NK-92 treated with Interleukin-12 subunit alpha and Interleukin-12 subunit beta, amount 100 ng/mL, for 24 hours (cell line): ENCODE results near the gene MRGPRE.
"Not testable (repeated sequence)": the region's sequence is repeated elsewhere in the genome, so short reads cannot be mapped to it uniquely, and the experiment has no call there.

Experiments
- DNase-seq: peaks from one replicate; lab custom pipeline; 2025; lab: John Stamatoyannopoulos, UW

Gene MRGPRE, protein sequence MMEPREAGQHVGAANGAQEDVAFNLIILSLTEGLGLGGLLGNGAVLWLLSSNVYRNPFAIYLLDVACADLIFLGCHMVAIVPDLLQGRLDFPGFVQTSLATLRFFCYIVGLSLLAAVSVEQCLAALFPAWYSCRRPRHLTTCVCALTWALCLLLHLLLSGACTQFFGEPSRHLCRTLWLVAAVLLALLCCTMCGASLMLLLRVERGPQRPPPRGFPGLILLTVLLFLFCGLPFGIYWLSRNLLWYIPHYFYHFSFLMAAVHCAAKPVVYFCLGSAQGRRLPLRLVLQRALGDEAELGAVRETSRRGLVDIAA

DNA sequence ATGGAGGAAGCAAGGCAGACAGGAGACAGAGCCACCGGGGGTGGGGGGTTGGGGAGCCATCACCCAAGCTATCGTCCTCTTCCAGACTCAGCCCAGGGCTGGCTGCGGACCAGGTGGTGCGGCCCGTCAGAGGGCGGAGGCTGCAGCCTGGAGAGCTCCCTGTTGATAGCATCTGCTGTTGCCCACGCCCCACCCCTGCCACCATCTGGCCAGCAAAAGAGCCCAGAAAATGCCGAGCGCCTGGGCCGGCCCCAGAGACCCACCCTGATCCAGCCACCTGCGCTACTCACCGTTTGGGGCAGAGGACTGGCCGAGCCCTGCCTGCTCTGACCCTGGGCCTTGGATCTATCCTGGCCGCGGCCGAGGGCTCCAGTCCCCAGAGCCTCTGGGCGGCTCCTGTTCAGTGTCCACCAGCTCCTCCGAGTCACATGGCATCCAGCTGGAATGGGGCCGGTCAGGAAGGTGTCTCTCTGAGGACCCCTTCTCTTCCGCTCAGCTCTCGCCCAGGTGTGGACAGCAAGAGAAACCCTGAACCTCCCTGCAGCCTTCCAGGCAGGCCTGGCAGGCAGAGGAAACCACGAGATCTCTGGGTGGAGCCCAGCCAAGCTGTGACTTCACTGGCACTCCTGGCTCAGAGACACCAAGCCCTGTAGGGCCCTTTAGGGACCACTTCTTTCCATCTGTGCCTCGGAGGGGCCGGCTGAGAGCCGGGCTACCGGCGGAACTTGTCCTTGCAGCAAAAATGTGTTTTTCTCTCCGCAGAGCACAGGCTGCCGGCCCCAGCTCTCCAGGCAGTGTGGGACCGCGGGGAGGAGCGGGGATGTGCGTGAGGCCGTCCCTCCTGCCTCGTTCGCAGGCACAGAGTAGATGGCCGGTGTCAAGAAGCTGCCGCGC is at the start of gene MRGPRE:
Gene MRGPRE, minus strand, starts transcription at position 567 of the 894 bp plus-strand sequence. CDS start 3,618 bp downstream, outside the sequence.
- DNase-seq, result no peak

DNA sequence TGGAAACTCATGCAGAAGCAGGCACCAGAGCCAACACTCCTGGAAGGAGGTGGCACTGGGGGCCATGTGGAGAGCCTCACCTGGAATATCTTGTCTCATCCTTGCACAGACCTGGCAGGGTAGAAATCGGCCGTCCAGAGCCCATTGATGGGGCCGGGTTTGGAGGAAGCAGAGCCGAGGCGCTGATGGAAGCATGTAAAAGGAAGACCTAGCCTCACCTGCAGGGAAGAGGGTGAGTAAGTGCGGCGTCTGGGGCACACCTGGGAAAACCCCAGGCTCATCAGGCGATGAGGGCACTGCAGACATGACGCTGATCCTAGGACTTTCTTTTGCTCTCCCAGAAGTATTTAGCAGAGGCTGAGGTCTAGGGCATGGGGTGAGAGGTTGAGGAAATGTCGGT is 48.9 kb upstream of the MRGPRE start:
- not testable (repeated sequence) for DNase-seq

GRCh38 chr11:3280662-3281061 is 48.4 kb upstream of the MRGPRE start:
- DNase-seq, result not testable (repeated sequence)

DNA sequence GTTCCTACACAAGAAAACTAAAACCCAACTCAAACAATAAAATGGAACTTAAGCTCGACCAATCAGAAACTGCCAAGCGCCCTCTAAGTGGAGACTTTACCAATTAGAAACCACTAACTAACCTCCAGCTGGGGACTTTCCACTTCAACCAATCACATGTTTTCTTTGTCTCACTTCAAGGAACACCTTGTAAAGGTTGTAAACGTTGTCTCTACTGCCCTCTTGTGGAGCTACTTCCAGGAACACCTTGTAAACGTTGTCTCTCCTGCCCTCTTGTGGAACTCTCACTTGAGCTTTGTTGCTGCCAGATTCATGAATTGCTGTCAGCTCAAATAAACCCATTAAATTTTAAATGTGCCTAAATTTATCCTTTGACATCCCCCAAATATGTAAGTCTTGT is 46.7 kb upstream of the MRGPRE start:
- not testable (repeated sequence) for DNase-seq

- DNase-seq, result not testable (repeated sequence)
Observed at GRCh38 chr11:3273629-3274028, 41.4 kb upstream of the MRGPRE start.

- DNase-seq, result not testable (repeated sequence)
Observed at GRCh38 chr11:3262548-3262947, 30.3 kb upstream of the MRGPRE start.

DNA sequence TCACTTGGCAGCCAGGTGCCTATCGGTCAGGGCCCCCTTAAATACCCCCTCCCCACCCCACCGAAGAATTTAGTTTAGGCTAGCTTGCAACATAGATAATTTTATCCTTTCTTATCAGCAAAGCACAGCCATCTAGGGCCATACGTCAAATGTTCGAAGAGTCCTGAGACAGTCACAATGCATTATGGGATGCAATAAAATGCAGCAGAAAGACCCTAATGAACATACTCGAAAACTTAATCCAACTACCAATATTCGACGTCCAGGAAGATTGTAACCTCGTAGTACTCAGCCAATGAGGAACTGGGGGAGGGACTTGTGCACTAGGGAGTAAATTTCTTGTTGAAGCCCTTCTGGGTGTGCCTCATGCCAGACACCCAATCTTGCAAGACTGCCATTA is 29.6 kb upstream of the MRGPRE start:
- DNase-seq, result not testable (repeated sequence)

- not testable (repeated sequence) for DNase-seq
Observed at GRCh38 chr11:3257509-3257908, 25.3 kb upstream of the MRGPRE start.

DNA sequence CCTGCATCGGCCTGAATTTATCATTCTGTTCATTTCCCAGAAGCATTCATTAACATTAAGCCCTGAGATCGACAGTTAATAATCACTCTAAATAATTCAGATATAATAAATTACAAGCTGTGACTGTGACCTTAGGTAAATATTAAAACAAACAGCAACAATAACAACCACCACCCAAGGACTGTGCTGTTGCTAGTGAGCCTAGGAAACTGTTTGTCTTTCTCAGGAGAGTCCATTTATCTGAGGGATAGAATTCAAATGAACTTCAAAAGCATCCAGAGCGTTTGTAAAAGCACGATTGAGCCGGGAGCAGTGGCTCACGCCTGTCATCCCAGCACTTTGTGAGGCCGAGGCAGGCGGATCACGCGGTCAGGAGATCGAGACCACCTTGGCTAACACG is 23.0 kb upstream of the MRGPRE start:
- DNase-seq, result not testable (repeated sequence)

GRCh38 chr11:3254773-3255172 is 22.6 kb upstream of the MRGPRE start:
- not testable (repeated sequence) for DNase-seq

GRCh38 chr11:3245071-3245470 is 12.9 kb upstream of the MRGPRE start:
- no peak for DNase-seq

- DNase-seq, result no peak
Observed at GRCh38 chr11:3243880-3244279, 11.7 kb upstream of the MRGPRE start.

DNA sequence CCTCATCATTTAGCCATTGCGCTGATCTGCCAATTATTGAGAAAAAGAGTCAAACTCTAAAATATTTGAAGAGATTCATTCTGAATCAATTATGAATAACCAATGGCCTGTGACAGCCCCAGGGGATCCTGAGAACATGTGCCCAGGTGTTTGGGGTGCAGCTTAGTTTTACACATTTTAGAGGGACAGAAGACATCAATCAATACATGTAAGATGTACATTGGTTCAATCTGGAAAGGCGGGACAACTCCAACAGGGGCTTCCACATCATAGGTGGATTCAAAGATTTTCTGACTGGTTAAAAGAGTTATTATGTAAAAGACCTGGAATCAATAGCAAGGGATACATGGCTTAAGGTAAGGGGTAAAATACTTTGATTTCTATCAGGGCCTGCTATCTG is 4.9 kb upstream of the MRGPRE start:
- no peak for DNase-seq

- no peak for DNase-seq
Observed at GRCh38 chr11:3234846-3235245, 2.6 kb upstream of the MRGPRE start.

GRCh38 chr11:3232956-3233355 is 739 bp upstream of the MRGPRE start:
- DNase-seq, result no peak

GRCh38 chr11:3231550-3231850 is 717 bp downstream of the MRGPRE start:
- DNase-seq, result no peak

DNA sequence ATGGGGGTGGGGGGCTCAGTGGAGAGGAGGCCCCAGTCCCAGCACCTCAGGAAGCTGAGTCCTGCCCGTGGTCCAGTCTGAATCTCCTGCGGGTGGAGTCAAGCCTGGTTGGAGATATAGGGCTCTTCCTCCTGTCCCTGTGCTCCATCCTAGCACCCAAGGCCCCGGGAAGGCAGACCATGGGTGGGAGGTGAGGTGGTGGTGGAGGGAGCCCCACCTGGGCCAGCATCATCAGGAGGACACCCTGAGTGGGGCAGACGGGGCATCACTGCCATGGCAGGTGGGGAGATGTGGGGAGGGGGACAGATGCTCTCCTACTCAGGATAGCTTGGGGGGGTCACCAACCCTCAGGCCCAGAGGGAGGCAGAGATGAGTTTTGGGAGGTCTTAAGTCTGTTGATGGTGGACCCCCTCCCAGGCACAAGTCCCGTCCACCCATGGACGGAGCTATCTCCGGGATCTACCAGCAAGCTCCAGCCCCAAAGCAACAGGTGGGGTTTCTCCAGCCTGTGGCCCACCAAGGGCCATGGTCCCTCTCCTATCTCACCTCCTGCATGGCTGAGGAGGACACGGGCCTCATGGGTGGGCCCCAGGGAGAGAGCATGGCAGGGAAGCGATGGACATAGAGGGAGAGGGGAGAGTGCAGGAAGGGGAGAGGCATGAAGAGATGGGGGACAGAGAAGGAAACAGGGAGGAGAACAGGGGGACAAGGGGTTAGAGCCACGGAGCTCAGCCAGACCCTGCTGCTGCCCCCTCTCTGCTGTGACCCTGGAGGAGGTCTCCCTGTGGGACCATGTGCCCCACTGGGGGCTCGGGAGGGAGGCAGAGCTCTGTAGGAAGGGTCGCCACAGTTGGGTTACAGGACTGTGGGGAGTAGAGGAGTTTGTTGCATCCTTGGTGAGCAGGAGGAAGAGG is 1.3 kb downstream of the MRGPRE start:
- no peak for DNase-seq

DNA sequence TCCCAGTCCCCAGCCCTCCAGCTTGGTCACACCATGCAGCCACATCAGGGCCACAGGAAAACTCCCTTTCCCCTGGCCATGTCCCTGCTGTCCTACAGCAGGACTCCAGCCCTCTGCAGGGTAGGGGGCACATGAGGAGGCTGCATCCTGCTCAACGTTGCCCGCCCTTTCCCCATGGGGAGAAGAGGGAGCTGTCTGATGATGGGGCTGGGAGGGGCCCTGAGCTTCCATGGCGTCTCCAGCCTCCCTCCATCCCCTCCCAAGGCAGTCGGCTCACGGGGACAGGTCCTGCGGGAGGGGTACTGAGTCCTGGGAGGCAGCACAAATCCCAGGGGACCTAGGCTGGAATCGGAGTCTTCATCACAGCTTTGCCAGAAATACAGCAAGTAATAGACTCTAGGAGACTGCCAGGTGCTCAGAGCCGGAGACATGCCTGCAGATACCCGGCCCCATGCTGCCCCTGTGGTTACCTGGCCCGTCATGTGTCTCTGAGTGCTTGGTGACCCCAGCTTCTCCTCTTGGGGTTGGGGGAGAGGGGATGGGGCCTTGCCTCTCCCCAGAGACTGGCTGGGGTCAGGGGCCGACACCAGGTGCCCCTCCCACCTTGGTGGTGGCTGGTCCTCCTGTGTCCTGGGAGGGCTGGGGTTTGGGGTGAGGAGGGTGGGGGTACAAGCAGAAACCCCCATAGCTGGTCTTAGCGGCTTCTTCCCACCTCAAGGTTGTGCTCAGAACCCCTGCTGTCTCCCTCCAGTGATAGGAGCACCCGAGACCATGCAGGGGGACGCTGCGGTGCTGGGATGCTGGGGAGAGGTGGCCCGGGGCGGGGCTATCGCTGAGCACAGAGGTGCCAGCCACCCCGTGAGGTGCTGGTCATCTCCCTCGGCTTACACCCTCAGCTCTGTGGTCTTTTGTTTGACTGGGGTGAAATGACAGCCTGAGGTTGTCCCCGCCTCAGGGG is 2.3 kb downstream of the MRGPRE start:
- DNase-seq, result no peak

- DNase-seq, result no peak
Observed at GRCh38 chr11:3228445-3228829, 3.8 kb downstream of the MRGPRE start.

GRCh38 chr11:3227568-3228444 is 4.4 kb downstream of the MRGPRE start:
- DNase-seq, result no peak
